HepG2 (cell line): ENCODE results near the gene EIF2B1. TPM values are rescaled to one million over a fixed set of nuclear protein-coding genes. Genes with fewer than 3 reads are reported as not detected.

Experiments
- CBFB ChIP-seq: sonication (generic); formaldehyde crosslinking; IDR thresholded peaks from 2 replicates; pipeline ENCODE4 v1.4.0; 2020; ENCODE audit warnings: missing genetic modification reagents
- CREM ChIP-seq, 2 experiments: sonication (generic) in 1 of 2; formaldehyde crosslinking in 1 of 2; IDR thresholded peaks; 2 replicates each; pipeline versions ENCODE4 v1.4.0 to v1.6.1; 2016 to 2020; ENCODE audit warnings: antibody characterized with exemption in 1 of 2, mild to moderate bottlenecking in 1 of 2, missing genetic modification reagents in 1 of 2
- ELF3 ChIP-seq: IDR thresholded peaks from 2 replicates; pipeline ENCODE4 v1.6.1; 2016; ENCODE audit warnings: missing genetic modification reagents, missing compliant biosample characterization
- HDAC2 ChIP-seq: sonication (generic); formaldehyde crosslinking; IDR thresholded peaks from 2 replicates; pipeline ENCODE4 v1.4.0; 2020; ENCODE audit warnings: missing genetic modification reagents
- KDM5A ChIP-seq: fragments of 200-600 bp; sonication (generic); IDR thresholded peaks from 2 replicates; pipeline ENCODE4 v1.7.0; 2018; ENCODE audit warnings: antibody characterized with exemption, mild to moderate bottlenecking, low read length, borderline replicate concordance
- KDM5B ChIP-seq: sonication (generic); formaldehyde crosslinking; IDR thresholded peaks from 2 replicates; pipeline ENCODE4 v1.4.0; 2020; ENCODE audit warnings: missing genetic modification reagents, mild to moderate bottlenecking, borderline replicate concordance
- KDM6A ChIP-seq: IDR thresholded peaks from 2 replicates; pipeline ENCODE4 v1.6.1; 2016; ENCODE audit warnings: low read depth
- KLF6 ChIP-seq: IDR thresholded peaks from 2 replicates; pipeline ENCODE4 v1.8.0; 2016; ENCODE audit warnings: missing biosample characterization, missing genetic modification reagents
- NFKBIZ ChIP-seq: IDR thresholded peaks from 2 replicates; pipeline ENCODE4 v1.6.1; 2018; ENCODE audit warnings: missing genetic modification reagents, missing compliant biosample characterization
- RFX3 ChIP-seq: IDR thresholded peaks from 2 replicates; pipeline ENCODE4 v1.6.1; 2016; ENCODE audit warnings: missing biosample characterization, missing genetic modification reagents
- RXRB ChIP-seq: IDR thresholded peaks from 2 replicates; pipeline ENCODE4 v1.6.1; 2016; ENCODE audit warnings: borderline replicate concordance, missing genetic modification reagents, missing compliant biosample characterization
- TARDBP ChIP-seq: sonication (generic); formaldehyde crosslinking; IDR thresholded peaks from 2 replicates; pipeline ENCODE4 v1.8.0; 2022; ENCODE audit warnings: mild to moderate bottlenecking, missing genetic modification reagents
- XBP1 ChIP-seq: sonication (generic); formaldehyde crosslinking; IDR thresholded peaks from 2 replicates; pipeline ENCODE4 v1.5.0; 2020; ENCODE audit warnings: missing genetic modification reagents
- YEATS2 ChIP-seq: sonication (generic); formaldehyde crosslinking; IDR thresholded peaks from 2 replicates; pipeline ENCODE4 v1.4.0; 2020; ENCODE audit warnings: missing genetic modification reagents, borderline replicate concordance
- ZMAT3 ChIP-seq: sonication (generic); formaldehyde crosslinking; conservative IDR thresholded peaks from 2 replicates; pipeline ENCODE4 v1.7.0; 2021; ENCODE audit warnings: missing genetic modification reagents
- ZNF33A ChIP-seq: sonication (generic); formaldehyde crosslinking; IDR thresholded peaks from 2 replicates; pipeline ENCODE4 v1.5.1; 2020; ENCODE audit warnings: missing genetic modification reagents, mild to moderate bottlenecking, moderate library complexity, borderline replicate concordance
- ZNF546 ChIP-seq: sonication (generic); formaldehyde crosslinking; conservative IDR thresholded peaks from 2 replicates; pipeline ENCODE4 v1.8.1; 2023; ENCODE audit warnings: mild to moderate bottlenecking, missing genetic modification reagents
- ZNF557 ChIP-seq: sonication (generic); formaldehyde crosslinking; IDR thresholded peaks from 2 replicates; pipeline ENCODE4 v1.4.0; 2020; ENCODE audit warnings: missing genetic modification reagents
- ZNF563 ChIP-seq: sonication (generic); formaldehyde crosslinking; IDR thresholded peaks from 2 replicates; pipeline ENCODE4 v1.8.0; 2022; ENCODE audit warnings: mild to moderate bottlenecking, moderate library complexity, missing genetic modification reagents
- polyA plus RNA-seq, 8 experiments: library from polyadenylated mRNA; depleted of rRNA in 3 of 8; stranded (reverse) in 7 of 8; unstranded in 1 of 8; fragments of >200 nt; fragmentation: Illumina TruSeq in 4 of 8; extraction: Trizol in 4 of 8; gene quantifications; 2 replicates each; pipeline versions ENCODE4 v1.2.1 to v1.2.3, GENCODE V29; 2011 to 2016; ENCODE audit warnings: low read depth in 4 of 8, missing spikeins in 1 of 8, mixed read lengths in 1 of 8; ENCODE audit not compliant: insufficient read depth in 1 of 8
- total RNA-seq, 5 experiments: library from RNA; depleted of rRNA; stranded (reverse); fragments of >200 nt; fragmentation: Illumina TruSeq; extraction: Trizol; gene quantifications; 2 replicates each; pipeline ENCODE4 v1.2.3, GENCODE V29; 2016; ENCODE audit warnings: low read depth in 1 of 5
- TF ChIP-seq, protein P1 (sequence below): sonication (generic); formaldehyde crosslinking; IDR thresholded peaks from 2 replicates; pipeline ENCODE4 v1.5.0; 2020; ENCODE audit warnings: mild to moderate bottlenecking, missing genetic modification reagents
- TF ChIP-seq, protein P2 (sequence below): sonication (generic); formaldehyde crosslinking; IDR thresholded peaks from 2 replicates; pipeline ENCODE4 v1.8.1; 2023; ENCODE audit warnings: missing genetic modification reagents, mild to moderate bottlenecking, borderline replicate concordance
- TF ChIP-seq, protein P3 (sequence below): sonication (generic); formaldehyde crosslinking; IDR thresholded peaks from 2 replicates; pipeline ENCODE4 v1.8.1; 2023; ENCODE audit warnings: missing genetic modification reagents, inconsistent platforms, borderline replicate concordance
- TF ChIP-seq, protein P4 (sequence below): sonication (generic); formaldehyde crosslinking; IDR thresholded peaks from 2 replicates; pipeline ENCODE4 v1.5.0; 2020; ENCODE audit warnings: mild to moderate bottlenecking, missing genetic modification reagents, moderate library complexity
- TF ChIP-seq, protein P5 (sequence below): sonication (generic); formaldehyde crosslinking; IDR thresholded peaks from 2 replicates; pipeline ENCODE4 v1.5.0; 2020; ENCODE audit warnings: mild to moderate bottlenecking, missing genetic modification reagents

EIF2B1 gene
- total and polyA plus RNA-seq, 2 of the 13 experiments (the other 11 are each of a cell fraction or from before 2014, with no cell fraction given), result 18.7 to 37.4 TPM

DNA sequence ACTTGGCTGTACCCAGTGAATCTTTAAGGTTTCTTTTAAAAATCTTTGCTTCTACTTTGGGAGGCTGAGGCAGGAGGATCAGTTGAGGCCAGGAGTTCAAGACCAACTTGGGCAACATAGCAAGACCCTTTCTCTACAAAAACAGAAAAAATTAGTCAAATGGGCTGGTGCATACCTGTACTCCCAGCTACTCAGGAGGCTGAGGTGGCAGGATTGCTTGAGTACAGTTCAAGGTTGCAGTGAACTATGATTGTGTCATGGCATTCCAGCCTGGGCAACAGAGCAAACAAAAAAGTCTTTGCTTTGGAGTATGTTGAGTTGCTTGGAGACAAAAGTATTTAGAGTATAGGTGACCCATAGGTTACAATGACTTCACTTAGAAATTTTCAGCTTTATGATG lies 37.8 kb downstream of the EIF2B1 start (continued):
- TF ChIP-seq, protein P1, sequence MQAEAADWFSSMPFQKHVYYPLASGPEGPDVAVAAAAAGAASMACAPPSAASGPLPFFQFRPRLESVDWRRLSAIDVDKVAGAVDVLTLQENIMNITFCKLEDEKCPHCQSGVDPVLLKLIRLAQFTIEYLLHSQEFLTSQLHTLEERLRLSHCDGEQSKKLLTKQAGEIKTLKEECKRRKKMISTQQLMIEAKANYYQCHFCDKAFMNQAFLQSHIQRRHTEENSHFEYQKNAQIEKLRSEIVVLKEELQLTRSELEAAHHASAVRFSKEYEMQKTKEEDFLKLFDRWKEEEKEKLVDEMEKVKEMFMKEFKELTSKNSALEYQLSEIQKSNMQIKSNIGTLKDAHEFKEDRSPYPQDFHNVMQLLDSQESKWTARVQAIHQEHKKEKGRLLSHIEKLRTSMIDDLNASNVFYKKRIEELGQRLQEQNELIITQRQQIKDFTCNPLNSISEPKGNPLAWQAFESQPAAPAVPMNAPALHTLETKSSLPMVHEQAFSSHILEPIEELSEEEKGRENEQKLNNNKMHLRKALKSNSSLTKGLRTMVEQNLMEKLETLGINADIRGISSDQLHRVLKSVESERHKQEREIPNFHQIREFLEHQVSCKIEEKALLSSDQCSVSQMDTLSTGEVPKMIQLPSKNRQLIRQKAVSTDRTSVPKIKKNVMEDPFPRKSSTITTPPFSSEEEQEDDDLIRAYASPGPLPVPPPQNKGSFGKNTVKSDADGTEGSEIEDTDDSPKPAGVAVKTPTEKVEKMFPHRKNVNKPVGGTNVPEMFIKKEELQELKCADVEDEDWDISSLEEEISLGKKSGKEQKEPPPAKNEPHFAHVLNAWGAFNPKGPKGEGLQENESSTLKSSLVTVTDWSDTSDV (CRISPR knock-in tag), result no peak
- TF ChIP-seq ZNF33A (CRISPR knock-in tag), result no peak
- TF ChIP-seq YEATS2 (CRISPR knock-in tag), result no peak
- peak; percentile 65; the same call in 1 of the 2 replicates for TF ChIP-seq TARDBP
- TF ChIP-seq RFX3, result peak; percentile 70
- TF ChIP-seq XBP1, result no peak
- TF ChIP-seq ZNF563 (CRISPR knock-in tag), result no peak
- TF ChIP-seq KDM5B (CRISPR knock-in tag), result no peak
- peak; percentile 95 for TF ChIP-seq RXRB (CRISPR knock-in tag)
- TF ChIP-seq, protein P2, sequence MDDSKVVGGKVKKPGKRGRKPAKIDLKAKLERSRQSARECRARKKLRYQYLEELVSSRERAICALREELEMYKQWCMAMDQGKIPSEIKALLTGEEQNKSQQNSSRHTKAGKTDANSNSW (CRISPR knock-in tag), result no peak
- no peak for TF ChIP-seq KDM5A
- TF ChIP-seq ZNF557 (CRISPR knock-in tag), result no peak
- TF ChIP-seq CBFB, result no peak
- TF ChIP-seq, protein P3, sequence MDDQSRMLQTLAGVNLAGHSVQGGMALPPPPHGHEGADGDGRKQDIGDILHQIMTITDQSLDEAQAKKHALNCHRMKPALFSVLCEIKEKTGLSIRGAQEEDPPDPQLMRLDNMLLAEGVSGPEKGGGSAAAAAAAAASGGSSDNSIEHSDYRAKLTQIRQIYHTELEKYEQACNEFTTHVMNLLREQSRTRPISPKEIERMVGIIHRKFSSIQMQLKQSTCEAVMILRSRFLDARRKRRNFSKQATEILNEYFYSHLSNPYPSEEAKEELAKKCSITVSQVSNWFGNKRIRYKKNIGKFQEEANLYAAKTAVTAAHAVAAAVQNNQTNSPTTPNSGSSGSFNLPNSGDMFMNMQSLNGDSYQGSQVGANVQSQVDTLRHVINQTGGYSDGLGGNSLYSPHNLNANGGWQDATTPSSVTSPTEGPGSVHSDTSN (CRISPR knock-in tag), result no peak
- TF ChIP-seq CREM (IDR thresholded peaks at IDR 0.05), result peak; percentile 63; the same call in 1 of the 2 replicates
- TF ChIP-seq CREM (CRISPR knock-in tag; IDR thresholded peaks at IDR 0.05), result no peak
- TF ChIP-seq ZNF546, result no peak
- 0 out of 2 replicates have a peak, but pooled peaks have one; percentile 55 for TF ChIP-seq KLF6 (CRISPR knock-in tag)
- TF ChIP-seq, protein P4, sequence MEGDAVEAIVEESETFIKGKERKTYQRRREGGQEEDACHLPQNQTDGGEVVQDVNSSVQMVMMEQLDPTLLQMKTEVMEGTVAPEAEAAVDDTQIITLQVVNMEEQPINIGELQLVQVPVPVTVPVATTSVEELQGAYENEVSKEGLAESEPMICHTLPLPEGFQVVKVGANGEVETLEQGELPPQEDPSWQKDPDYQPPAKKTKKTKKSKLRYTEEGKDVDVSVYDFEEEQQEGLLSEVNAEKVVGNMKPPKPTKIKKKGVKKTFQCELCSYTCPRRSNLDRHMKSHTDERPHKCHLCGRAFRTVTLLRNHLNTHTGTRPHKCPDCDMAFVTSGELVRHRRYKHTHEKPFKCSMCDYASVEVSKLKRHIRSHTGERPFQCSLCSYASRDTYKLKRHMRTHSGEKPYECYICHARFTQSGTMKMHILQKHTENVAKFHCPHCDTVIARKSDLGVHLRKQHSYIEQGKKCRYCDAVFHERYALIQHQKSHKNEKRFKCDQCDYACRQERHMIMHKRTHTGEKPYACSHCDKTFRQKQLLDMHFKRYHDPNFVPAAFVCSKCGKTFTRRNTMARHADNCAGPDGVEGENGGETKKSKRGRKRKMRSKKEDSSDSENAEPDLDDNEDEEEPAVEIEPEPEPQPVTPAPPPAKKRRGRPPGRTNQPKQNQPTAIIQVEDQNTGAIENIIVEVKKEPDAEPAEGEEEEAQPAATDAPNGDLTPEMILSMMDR, result no peak
- TF ChIP-seq ZMAT3 (CRISPR knock-in tag), result no peak
- TF ChIP-seq NFKBIZ, result peak; percentile 77; the same call in 1 of the 2 replicates
- TF ChIP-seq ELF3 (CRISPR knock-in tag), result 0 out of 2 replicates have a peak, but pooled peaks have one; percentile 15
- TF ChIP-seq, protein P5, sequence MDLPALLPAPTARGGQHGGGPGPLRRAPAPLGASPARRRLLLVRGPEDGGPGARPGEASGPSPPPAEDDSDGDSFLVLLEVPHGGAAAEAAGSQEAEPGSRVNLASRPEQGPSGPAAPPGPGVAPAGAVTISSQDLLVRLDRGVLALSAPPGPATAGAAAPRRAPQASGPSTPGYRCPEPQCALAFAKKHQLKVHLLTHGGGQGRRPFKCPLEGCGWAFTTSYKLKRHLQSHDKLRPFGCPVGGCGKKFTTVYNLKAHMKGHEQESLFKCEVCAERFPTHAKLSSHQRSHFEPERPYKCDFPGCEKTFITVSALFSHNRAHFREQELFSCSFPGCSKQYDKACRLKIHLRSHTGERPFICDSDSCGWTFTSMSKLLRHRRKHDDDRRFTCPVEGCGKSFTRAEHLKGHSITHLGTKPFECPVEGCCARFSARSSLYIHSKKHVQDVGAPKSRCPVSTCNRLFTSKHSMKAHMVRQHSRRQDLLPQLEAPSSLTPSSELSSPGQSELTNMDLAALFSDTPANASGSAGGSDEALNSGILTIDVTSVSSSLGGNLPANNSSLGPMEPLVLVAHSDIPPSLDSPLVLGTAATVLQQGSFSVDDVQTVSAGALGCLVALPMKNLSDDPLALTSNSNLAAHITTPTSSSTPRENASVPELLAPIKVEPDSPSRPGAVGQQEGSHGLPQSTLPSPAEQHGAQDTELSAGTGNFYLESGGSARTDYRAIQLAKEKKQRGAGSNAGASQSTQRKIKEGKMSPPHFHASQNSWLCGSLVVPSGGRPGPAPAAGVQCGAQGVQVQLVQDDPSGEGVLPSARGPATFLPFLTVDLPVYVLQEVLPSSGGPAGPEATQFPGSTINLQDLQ (CRISPR knock-in tag), result no peak
- TF ChIP-seq KDM6A, result peak; percentile 72
- peak; percentile 71 for TF ChIP-seq HDAC2 (CRISPR knock-in tag)
